Measurements from ENCODE around the gene ENTHD1.

Gene ENTHD1

DNA sequence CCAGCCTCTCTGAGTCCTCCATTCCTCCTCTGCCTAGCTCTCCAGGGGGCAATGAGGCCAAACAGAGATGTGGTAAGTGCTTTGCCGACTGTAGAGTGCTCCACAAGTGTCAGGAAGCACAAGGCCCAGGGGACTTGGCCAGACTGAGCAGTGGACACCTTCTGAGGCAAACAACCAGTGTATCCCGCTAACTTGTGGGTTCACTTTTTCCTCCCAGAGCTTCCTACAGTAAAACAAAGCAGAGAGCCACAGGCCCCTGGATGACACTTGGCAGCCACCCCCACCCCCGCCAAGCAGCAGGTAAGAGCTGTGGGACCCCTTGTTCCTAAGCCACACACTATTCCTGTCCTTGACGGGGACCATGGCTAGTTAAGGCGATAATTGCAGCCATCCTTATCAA is 162.1 kb downstream of the ENTHD1 start:
- peaks cover 6 to 7% of the 10 kb centered on the region in 2 donors for H3K27me3 ChIP-seq (ENCODE audit: control insufficient read depth in 2 of 2, insufficient read depth in 2 of 2, low read length in 2 of 2)
- no peak overlapping the region for H3K27ac ChIP-seq (ENCODE audit: low read depth in 2 of 2, low read length in 2 of 2)
- no peaks in the 10 kb centered on the region for H3K4me1 ChIP-seq (ENCODE audit: control insufficient read depth in 2 of 2, insufficient read depth in 2 of 2, low read length in 2 of 2)
- H3K36me3 ChIP-seq (ENCODE audit: control insufficient read depth in 2 of 2, insufficient read depth in 2 of 2, low read length in 2 of 2), result no peaks in the 10 kb centered on the region
- no peak overlapping the region for H3K4me3 ChIP-seq (ENCODE audit: low read length in 2 of 2)
- no peak overlapping the region for H3K9ac ChIP-seq (ENCODE audit: low read depth in 1 of 2, low read length in 2 of 2)
- H3K9me3 ChIP-seq (ENCODE audit: control insufficient read depth in 2 of 2, low read length in 2 of 2), result no peaks in the 10 kb centered on the region

DNA sequence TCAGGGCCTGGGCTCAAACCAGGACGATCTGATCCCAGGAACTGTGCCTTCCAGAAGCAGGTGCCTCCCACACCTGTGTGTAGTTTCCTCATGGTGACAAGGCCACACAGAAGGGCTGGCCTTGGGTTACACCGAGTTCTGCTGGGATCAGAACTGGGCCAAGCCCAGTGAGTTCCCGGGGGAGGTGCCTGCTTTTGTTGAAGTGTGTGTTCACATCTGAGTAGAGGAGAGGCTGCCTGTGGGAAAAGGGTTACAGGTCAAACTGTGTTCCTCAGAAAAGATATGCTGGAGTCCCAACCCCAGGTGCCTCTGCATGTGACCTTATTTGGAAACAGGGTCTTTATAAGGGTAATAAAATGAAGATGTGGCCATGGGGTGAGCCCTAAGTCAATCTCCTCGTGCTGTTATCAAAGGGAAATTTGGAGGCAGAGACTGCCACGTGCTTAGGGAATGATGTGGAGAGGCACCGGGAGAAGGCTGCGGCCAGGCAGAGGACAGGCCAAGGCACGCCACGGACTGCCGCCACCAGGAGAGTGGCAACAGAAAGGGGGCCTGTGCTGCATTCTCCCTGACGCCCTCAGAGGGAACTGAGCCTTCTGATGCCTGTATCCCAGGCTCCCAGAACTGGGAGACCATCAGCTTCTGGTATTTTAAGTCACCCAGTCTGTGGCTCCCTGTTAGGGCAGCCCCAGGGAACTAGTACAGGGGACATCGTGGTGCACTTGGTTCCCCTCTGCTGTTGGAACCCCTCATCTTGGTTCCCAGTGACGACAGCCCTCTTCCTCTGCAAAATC is 164.2 kb downstream of the ENTHD1 start:
- Histone ChIP-seq H3K27me3 (ENCODE audit: control insufficient read depth in 2 of 2, insufficient read depth in 2 of 2, low read length in 2 of 2) (peaks cover 2 to 6% of the 10 kb centered on the region in 2 donors), H3K9me3 (ENCODE audit: control insufficient read depth in 2 of 2, low read length in 2 of 2) (no peaks in the 10 kb centered on the region), H3K36me3 (ENCODE audit: control insufficient read depth in 2 of 2, insufficient read depth in 2 of 2, low read length in 2 of 2) (no peaks in the 10 kb centered on the region), H3K9ac (ENCODE audit: low read depth in 1 of 2, low read length in 2 of 2) (no peak overlapping the region), H3K27ac (ENCODE audit: low read depth in 2 of 2, low read length in 2 of 2) (no peak overlapping the region), H3K4me1 (ENCODE audit: control insufficient read depth in 2 of 2, insufficient read depth in 2 of 2, low read length in 2 of 2) (no peaks in the 10 kb centered on the region), H3K4me3 (ENCODE audit: low read length in 2 of 2) (no peak overlapping the region)

DNA sequence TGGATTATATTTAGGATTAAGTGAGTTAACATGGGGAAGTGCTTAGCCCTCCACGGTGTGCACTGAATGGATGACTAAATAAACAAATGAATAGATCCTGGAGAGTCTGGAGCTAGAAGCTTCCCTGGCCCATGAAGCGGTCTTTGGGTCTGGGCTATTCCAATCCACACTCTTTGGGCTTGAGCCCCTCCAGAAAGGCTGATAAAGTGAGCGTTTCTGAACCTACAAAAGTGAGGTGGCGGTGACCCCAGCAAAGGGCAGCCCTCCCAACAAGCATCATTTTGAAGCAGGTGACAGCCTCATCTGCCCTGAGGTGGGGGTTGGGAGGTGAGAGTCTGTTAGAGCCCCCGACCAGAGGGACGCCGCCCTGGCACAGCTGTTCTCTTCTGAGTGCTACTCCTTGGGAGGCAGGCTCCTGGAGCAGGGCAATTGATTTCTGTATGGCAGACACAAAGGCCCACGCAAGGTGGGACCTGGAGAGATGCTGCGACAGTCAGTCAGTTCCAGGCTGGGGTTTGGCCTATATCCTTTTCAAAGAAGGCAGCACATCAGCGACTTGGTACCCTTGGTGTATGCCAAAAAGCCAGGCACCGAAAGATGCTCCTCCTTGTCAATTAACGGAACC is 165.2 kb downstream of the ENTHD1 start:
- no peaks in the 10 kb centered on the region for H3K4me1 ChIP-seq (ENCODE audit: control insufficient read depth in 2 of 2, insufficient read depth in 2 of 2, low read length in 2 of 2)
- H3K4me3 ChIP-seq (ENCODE audit: low read length in 2 of 2), result no peak overlapping the region
- no peaks in the 10 kb centered on the region for H3K9me3 ChIP-seq (ENCODE audit: control insufficient read depth in 2 of 2, low read length in 2 of 2)
- H3K27ac ChIP-seq (ENCODE audit: low read depth in 2 of 2, low read length in 2 of 2), result no peak overlapping the region
- H3K9ac ChIP-seq (ENCODE audit: low read depth in 1 of 2, low read length in 2 of 2), result no peak overlapping the region
- no peaks in the 10 kb centered on the region for H3K36me3 ChIP-seq (ENCODE audit: control insufficient read depth in 2 of 2, insufficient read depth in 2 of 2, low read length in 2 of 2)
- H3K27me3 ChIP-seq (ENCODE audit: control insufficient read depth in 2 of 2, insufficient read depth in 2 of 2, low read length in 2 of 2), result peaks cover 2 to 8% of the 10 kb centered on the region in 2 donors

DNA sequence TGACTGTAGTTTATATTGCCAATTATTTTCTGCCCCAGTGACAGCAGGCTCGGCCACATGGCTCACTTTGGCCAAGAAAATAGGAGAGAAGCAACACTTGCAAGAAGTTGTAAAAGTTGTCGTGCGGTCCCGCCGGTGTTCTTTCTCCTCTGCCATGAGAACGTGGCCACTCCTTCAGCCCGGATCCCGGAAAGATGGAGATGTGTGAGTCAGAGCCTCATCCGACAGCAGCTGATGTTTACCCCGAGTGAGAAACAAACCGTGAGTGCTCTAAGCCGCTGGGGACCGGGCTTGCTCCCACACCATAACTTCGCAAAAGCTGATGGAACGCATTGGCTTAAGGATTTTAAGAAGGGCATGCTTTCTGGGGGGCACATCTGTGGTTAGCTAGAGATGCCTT is 166.0 kb downstream of the ENTHD1 start:
- H3K27ac ChIP-seq (ENCODE audit: low read depth in 2 of 2, low read length in 2 of 2), result no peak overlapping the region
- no peak overlapping the region for H3K4me3 ChIP-seq (ENCODE audit: low read length in 2 of 2)
- H3K27me3 ChIP-seq (ENCODE audit: control insufficient read depth in 2 of 2, insufficient read depth in 2 of 2, low read length in 2 of 2), result peaks cover 0 to 8% of the 10 kb centered on the region in 2 donors
- H3K36me3 ChIP-seq (ENCODE audit: control insufficient read depth in 2 of 2, insufficient read depth in 2 of 2, low read length in 2 of 2), result no peaks in the 10 kb centered on the region
- H3K9me3 ChIP-seq (ENCODE audit: control insufficient read depth in 2 of 2, low read length in 2 of 2), result no peaks in the 10 kb centered on the region
- no peaks in the 10 kb centered on the region for H3K4me1 ChIP-seq (ENCODE audit: control insufficient read depth in 2 of 2, insufficient read depth in 2 of 2, low read length in 2 of 2)
- no peak overlapping the region for H3K9ac ChIP-seq (ENCODE audit: low read depth in 1 of 2, low read length in 2 of 2)

DNA sequence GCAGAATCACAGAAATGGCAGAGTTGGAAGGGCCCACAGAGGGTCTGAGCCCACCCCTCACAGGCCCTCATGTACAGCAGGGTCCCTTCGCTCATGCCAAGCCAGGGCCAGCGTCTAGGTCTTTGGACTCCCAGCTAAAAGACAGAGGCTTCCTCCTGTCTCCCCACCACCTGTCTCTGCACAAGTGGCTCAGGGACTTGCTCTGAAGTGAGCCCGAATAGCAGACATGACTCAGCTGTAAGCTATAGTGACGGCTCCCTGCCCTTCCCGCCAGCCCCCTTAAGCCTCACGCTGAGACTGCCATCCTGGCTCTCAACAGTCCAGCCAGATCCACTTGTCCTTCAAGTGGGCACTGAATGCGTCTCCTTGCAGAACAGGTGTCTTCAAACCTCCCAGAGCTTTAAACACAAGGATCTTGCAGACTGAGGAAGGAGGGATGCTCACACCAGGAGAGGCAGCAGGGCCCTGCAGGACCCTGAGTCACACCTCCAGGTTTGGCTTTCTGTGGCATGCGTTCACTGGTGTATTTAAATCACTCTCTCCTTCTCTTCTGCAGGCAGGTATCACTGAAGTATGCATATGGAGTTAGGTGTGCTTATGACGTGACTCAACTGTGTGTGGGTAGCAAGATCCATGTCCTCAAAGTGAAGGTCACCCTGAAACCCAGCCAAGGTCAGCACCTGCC is 168.1 kb downstream of the ENTHD1 start:
- Histone ChIP-seq H3K9ac (ENCODE audit: low read depth in 1 of 2, low read length in 2 of 2) (no peak overlapping the region), H3K4me1 (ENCODE audit: control insufficient read depth in 2 of 2, insufficient read depth in 2 of 2, low read length in 2 of 2) (no peaks in the 10 kb centered on the region), H3K4me3 (ENCODE audit: low read length in 2 of 2) (no peak overlapping the region), H3K27ac (ENCODE audit: low read depth in 2 of 2, low read length in 2 of 2) (no peak overlapping the region), H3K9me3 (ENCODE audit: control insufficient read depth in 2 of 2, low read length in 2 of 2) (no peaks in the 10 kb centered on the region), H3K27me3 (ENCODE audit: control insufficient read depth in 2 of 2, insufficient read depth in 2 of 2, low read length in 2 of 2) (peaks cover 0 to 4% of the 10 kb centered on the region in 2 donors), H3K36me3 (ENCODE audit: control insufficient read depth in 2 of 2, insufficient read depth in 2 of 2, low read length in 2 of 2) (no peaks in the 10 kb centered on the region)

GRCh38 chr22:39724857-39725256 is 168.7 kb downstream of the ENTHD1 start:
- H3K27me3 ChIP-seq (ENCODE audit: control insufficient read depth in 2 of 2, insufficient read depth in 2 of 2, low read length in 2 of 2), result peaks cover 0 to 4% of the 10 kb centered on the region in 2 donors

DNA sequence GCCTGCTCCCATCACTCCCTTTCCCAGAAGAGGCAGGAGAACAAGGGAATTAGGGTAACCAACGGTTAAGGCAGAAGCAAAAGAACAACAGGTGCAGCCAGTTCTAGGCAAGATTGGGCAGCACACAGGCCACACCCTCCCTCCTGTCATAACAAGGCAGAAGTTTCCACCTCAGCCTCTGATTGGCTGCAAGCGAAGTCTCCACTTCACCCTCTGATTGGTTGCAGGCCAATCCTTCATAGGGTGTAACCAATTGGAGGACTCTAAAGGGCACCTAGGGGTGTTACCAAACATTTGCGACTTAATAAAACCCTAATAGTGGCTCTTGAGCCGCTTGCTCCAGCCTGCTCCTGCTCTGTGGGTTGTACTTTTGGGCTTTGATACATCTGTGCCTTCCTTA is 169.2 kb downstream of the ENTHD1 start:
- no peak overlapping the region for H3K9ac ChIP-seq (ENCODE audit: low read depth in 1 of 2, low read length in 2 of 2)
- no peaks in the 10 kb centered on the region for H3K4me1 ChIP-seq (ENCODE audit: control insufficient read depth in 2 of 2, insufficient read depth in 2 of 2, low read length in 2 of 2)
- H3K36me3 ChIP-seq (ENCODE audit: control insufficient read depth in 2 of 2, insufficient read depth in 2 of 2, low read length in 2 of 2), result no peaks in the 10 kb centered on the region
- no peak overlapping the region for H3K4me3 ChIP-seq (ENCODE audit: low read length in 2 of 2)
- peaks cover 0 to 4% of the 10 kb centered on the region in 2 donors for H3K27me3 ChIP-seq (ENCODE audit: control insufficient read depth in 2 of 2, insufficient read depth in 2 of 2, low read length in 2 of 2)
- H3K27ac ChIP-seq (ENCODE audit: low read depth in 2 of 2, low read length in 2 of 2), result no peak overlapping the region
- H3K9me3 ChIP-seq (ENCODE audit: control insufficient read depth in 2 of 2, low read length in 2 of 2), result no peaks in the 10 kb centered on the region

More at GRCh38 chr22:39724857-39725256, 168.7 kb downstream of the ENTHD1 start:
- no peaks in the 10 kb centered on the region for H3K9me3 ChIP-seq (ENCODE audit: control insufficient read depth in 2 of 2, low read length in 2 of 2)
- H3K27ac ChIP-seq (ENCODE audit: low read depth in 2 of 2, low read length in 2 of 2), result no peak overlapping the region
- no peaks in the 10 kb centered on the region for H3K36me3 ChIP-seq (ENCODE audit: control insufficient read depth in 2 of 2, insufficient read depth in 2 of 2, low read length in 2 of 2)
- H3K9ac ChIP-seq (ENCODE audit: low read depth in 1 of 2, low read length in 2 of 2), result no peak overlapping the region
- no peaks in the 10 kb centered on the region for H3K4me1 ChIP-seq (ENCODE audit: control insufficient read depth in 2 of 2, insufficient read depth in 2 of 2, low read length in 2 of 2)
- H3K4me3 ChIP-seq (ENCODE audit: low read length in 2 of 2), result no peak overlapping the region

DNA sequence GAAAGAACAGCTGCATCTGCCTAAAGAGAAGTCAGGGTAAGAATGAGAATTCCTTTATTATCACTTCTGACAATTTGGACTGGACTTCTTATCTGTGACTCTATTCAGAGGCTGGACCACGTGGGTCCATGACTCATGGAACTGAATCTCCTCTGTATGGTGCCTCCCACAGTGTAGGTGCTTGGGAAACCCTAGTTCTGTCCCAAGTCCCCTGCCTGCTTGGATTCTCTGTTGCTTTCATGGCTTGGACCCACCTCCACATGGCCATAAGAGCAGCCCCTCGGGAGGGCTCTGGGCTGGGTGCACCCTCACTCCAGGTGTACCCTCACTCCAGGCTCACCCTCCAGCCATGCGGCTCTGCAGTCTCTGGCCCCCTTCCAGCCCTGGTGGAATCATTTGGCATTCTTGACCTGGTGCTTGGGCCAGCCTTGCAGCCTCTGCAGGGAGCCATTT is 169.6 kb downstream of the ENTHD1 start:
- H3K27me3 ChIP-seq (ENCODE audit: control insufficient read depth in 2 of 2, insufficient read depth in 2 of 2, low read length in 2 of 2), result peaks cover 0 to 4% of the 10 kb centered on the region in 2 donors
- no peak overlapping the region for H3K9ac ChIP-seq (ENCODE audit: low read depth in 1 of 2, low read length in 2 of 2)
- peaks cover 0 to 2% of the 10 kb centered on the region in 2 donors for H3K4me1 ChIP-seq (ENCODE audit: control insufficient read depth in 2 of 2, insufficient read depth in 2 of 2, low read length in 2 of 2)
- H3K36me3 ChIP-seq (ENCODE audit: control insufficient read depth in 2 of 2, insufficient read depth in 2 of 2, low read length in 2 of 2), result no peaks in the 10 kb centered on the region
- no peaks in the 10 kb centered on the region for H3K9me3 ChIP-seq (ENCODE audit: control insufficient read depth in 2 of 2, low read length in 2 of 2)
- H3K4me3 ChIP-seq (ENCODE audit: low read length in 2 of 2), result no peak overlapping the region
- H3K27ac ChIP-seq (ENCODE audit: low read depth in 2 of 2, low read length in 2 of 2), result no peak overlapping the region

DNA sequence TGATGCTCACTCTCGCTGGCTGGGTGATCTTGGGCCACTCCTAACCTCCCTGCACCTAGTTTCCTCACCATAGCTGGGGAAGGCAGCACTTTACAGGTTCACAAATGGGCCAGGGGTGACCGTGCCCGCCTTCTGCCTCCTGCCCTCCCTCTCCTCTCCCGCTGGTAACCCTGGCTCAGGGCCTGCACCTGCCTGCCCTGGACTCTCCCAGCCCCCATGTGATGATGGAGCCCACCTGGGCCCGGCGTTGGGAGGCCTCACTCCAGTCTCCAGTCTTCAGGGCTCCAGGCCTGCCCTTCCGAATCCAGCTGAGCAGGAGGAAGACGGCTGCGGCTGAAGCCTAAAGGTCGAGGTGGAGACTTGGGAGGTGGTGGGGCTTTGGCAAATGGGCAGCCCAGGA is 170.1 kb downstream of the ENTHD1 start:
- peaks cover 0 to 4% of the 10 kb centered on the region in 2 donors for H3K27me3 ChIP-seq (ENCODE audit: control insufficient read depth in 2 of 2, insufficient read depth in 2 of 2, low read length in 2 of 2)
- H3K4me3 ChIP-seq (ENCODE audit: low read length in 2 of 2), result no peak overlapping the region
- H3K27ac ChIP-seq (ENCODE audit: low read depth in 2 of 2, low read length in 2 of 2), result no peak overlapping the region
- peaks cover 3 to 6% of the 10 kb centered on the region in 2 donors for H3K4me1 ChIP-seq (ENCODE audit: control insufficient read depth in 2 of 2, insufficient read depth in 2 of 2, low read length in 2 of 2)
- H3K36me3 ChIP-seq (ENCODE audit: control insufficient read depth in 2 of 2, insufficient read depth in 2 of 2, low read length in 2 of 2), result no peaks in the 10 kb centered on the region
- H3K9me3 ChIP-seq (ENCODE audit: control insufficient read depth in 2 of 2, low read length in 2 of 2), result no peaks in the 10 kb centered on the region
- H3K9ac ChIP-seq (ENCODE audit: low read depth in 1 of 2, low read length in 2 of 2), result no peak overlapping the region

DNA sequence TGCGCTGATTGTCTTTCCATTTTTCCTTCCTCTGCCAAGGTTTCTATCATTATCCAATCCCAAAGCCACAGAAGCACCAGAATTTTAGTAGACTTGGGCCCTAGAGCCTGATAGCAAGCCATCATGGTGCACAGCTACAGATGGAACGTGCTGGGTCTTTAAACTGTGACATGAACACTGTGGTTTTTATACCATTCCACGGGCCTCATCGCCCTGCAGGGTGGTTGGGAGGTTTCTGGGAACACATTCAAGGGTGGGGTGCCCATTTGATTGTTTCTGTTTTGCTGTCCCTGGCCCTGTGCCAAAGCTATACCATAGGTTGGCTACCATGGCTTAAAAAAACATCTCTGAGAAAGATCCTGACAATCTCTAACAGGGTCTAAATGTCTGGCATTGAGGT is 171.1 kb downstream of the ENTHD1 start:
- Histone ChIP-seq H3K9me3 (ENCODE audit: control insufficient read depth in 2 of 2, low read length in 2 of 2) (no peaks in the 10 kb centered on the region), H3K4me3 (ENCODE audit: low read length in 2 of 2) (no peak overlapping the region), H3K27ac (ENCODE audit: low read depth in 2 of 2, low read length in 2 of 2) (no peak overlapping the region), H3K27me3 (ENCODE audit: control insufficient read depth in 2 of 2, insufficient read depth in 2 of 2, low read length in 2 of 2) (peaks cover 0 to 4% of the 10 kb centered on the region in 2 donors), H3K9ac (ENCODE audit: low read depth in 1 of 2, low read length in 2 of 2) (no peak overlapping the region), H3K4me1 (ENCODE audit: control insufficient read depth in 2 of 2, insufficient read depth in 2 of 2, low read length in 2 of 2) (peaks cover 5 to 6% of the 10 kb centered on the region in 2 donors), H3K36me3 (ENCODE audit: control insufficient read depth in 2 of 2, insufficient read depth in 2 of 2, low read length in 2 of 2) (no peaks in the 10 kb centered on the region)

All from mucosa of rectum (tissue), 2 donors.